HG02885 (cell line): ENCODE data around the gene XYLT1.
A peak's percentile ranks its signal among the peaks of the same experiment; 100 is the strongest.
"Not testable (repeated sequence)": the region's sequence is repeated elsewhere in the genome, so short reads cannot be mapped to it uniquely, and the experiment has no call there.

Experiments used
- ATAC-seq: cut with Tn5 transposase; IDR thresholded peaks from one replicate; pipeline ENCODE4 v1.9.1; 2021; ENCODE audit warnings: mild to moderate bottlenecking; ENCODE audit not compliant: unreplicated experiment, poor library complexity

XYLT1 gene

DNA sequence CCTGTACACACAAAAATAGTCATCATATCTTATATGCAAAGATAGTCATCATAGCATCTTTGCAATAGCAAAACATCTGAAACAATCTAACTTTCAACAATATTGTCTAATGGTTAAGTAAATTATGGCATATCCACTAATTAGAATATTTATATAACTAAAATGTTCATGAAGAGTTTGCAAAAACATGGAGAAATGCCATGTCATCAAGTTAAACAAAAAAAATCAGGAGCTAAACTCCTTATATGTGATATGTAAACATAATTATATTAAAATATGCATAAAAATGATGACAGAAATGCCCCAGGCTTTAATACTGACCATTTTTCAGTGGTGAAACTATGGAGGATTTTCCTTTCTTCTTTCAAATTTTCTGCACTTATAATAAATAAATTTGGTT is 22.3 kb upstream of the XYLT1 start:
- ATAC-seq: no peak

DNA sequence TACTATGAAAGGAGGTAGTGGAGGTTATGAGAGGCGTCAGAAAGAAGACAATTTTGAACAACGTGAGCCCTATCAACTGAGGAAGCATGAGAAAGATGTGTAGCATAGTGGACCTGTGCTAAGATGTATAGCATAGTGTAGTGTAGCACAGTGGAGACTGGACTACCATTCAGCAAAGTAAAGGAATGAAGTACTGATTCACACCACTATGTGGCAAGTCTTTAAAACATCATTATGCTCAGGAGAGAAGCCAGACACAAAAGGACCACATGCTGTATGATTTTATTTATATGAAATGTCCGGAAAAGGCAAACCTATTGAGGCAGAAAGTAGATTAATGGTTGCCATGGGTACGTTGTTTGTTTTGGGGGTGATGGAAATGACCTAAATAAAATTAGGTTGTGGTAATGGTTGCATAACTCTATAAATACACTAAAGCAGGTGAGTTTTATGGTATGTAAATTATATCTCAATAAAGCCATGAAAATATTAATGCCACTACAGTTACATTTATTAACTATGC is 20.4 kb upstream of the XYLT1 start:
- ATAC-seq: no peak

DNA sequence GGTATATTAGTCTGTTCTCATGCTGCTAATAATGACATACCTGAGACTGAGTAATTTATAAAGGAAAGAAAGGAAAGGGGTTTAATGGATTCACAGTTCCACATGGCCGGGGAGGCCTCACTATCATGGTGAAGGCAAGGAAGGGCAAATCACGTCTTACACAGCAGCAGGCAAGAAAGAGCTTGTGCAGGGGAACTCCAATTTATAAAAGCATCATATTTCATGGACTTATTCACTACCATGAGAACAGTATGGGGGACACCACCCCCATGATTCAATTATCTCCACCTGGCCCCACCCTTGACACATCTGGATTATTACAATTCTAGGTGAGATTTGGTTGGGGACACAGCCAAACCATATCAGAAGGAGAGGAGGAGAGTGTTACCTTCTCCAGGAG is 17.7 kb upstream of the XYLT1 start:
- ATAC-seq: no peak

DNA sequence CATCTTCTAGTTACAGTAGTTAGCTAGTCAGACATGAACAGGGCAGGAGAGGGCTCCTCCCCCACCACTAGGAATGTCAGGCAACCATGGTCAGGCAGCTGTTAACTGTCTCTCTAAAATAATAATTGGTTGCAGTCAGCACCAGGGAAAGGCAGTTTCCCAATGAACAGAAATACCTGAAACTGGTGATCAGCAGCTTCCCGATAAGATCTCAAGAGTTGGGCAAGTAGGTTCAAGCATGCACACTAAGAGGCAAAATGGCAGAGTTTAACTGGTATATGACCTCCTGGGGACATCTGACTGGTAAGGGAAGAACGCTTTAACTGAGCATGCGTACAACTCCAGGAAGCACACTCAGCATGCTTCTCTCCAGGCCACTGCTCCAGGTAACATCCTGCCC is 12.6 kb upstream of the XYLT1 start:
- no peak for ATAC-seq

DNA sequence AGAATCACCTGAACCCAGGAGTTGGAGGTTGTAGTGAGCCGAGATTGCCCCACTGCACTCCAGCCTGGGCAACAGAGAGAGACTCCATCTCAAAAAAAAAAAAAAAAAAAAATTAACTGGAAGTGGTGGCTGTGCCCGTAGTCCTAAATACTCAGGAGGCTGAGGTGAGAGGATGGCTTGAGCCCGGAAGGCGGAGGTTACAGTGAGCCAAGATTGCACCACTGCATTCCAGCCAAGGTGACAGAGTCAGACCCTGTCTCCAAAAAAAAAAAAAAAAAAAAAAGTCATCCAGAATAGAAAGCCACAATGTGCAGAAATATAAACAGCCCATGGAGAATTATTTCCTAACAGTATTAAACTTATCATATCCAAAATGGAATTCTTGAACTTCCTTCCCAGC is 11.6 kb upstream of the XYLT1 start:
- not testable (repeated sequence) for ATAC-seq

DNA sequence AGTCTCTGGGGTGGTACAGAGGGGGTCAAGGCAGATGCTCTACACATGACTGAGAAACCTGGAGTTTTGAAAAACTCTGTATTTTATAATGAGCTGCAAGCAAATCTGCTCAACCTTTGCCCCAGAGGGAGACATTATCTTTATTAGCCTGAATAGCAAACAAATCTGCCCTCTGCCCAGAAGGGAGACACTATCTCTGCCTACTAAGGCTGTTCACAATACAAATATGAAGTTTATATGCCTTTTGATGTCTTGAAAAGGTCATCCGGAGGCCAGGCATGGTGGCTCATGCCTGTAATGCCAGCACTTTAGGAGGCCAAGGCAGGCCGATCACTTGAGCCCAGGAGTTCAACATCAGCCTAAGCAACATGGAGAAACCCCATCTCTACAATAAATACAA is 11.0 kb upstream of the XYLT1 start:
- no peak for ATAC-seq

DNA sequence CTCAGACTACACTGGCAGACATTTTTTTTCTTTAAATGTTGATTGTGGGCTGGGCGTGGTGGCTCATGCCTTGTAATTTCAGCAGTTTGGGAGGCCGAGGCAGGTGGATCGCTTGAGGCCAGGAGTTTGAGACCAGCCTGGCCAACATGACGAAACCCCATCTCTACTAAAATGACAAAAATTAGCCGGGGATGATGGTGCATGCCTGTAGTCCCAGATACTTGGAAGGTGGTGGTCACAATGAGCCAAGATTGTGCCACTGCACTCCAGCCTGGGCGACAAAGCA is 6.4 kb upstream of the XYLT1 start:
- ATAC-seq: not testable (repeated sequence)

DNA sequence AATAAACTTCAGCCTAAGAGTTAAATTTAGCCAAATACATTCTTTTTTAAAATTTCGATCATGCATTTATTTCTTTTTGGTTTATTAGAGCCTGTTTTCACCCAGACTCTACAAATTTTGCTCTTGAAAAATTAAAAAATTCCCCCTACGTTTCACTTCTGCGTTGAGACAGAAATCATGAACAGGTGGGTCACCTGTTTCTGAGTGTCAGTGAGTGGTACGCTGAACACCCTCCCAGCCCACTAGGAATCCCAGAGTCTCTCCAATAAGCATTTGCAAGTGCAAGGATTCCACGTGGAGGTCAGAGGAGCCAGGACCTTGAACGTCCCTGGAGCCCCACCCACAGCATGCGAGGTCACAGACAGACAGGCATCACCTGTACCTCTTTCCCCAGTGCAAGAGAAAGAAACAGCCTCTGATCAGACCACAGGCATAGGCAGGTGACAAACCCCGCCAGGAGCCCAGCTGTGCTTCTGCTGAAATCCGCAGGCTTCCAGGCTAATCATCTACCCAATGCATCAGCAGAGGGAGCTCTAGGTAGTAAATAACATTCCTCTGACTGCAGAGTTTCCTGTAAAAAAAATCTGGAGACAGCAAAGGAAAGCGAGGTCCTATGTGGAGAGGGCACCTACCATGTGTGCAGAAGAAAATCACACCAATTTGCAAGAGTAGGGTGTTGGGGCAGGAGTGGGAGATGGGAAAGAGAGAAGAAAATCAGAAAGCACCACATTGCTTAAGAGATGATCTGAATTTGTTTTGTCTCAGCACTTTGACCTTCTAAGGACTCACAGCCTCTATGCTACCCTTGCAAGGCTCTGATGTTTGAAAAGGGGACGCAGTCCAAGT is 5.9 kb upstream of the XYLT1 start:
- peak; percentile 65 for ATAC-seq

DNA sequence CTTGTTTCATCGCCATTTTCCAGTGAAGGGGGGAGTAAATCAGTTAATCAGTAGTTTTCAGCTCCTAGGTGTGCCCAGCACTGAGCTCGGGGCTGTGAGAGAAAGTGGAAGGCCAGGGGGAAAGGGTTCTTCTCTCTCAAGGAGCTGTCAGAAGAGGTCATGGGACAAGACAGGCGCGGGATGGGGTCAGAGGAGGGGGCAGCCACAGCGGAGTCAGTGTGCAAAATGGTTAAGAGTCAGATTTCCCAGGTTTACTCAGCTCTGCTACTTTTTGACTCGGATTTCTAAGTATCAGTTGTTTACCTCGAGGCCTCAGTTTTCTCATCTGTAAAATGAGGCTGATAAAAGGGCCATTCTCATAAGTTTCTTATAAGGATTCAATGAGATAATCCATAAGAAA is 4.3 kb upstream of the XYLT1 start:
- ATAC-seq: no peak

DNA sequence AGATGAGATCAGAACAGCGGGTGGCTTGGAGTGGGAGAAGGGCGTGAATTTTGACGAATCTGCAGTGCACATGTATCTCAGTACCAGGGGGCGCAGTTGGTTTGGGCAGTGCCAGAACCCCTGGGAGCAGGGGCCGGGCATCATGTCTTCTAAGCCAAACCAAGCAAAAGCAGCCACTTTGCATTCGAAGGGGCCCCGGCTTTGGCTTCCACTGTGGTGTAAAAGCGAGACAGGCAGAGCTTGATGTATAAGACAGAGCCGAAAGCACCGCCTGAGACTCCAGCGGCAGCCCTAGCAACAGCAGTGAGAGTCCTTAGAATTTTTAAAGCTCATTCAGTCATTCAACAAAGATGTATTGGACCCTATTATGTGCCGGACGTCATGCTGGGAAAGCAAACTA is 3.8 kb upstream of the XYLT1 start:
- ATAC-seq: no peak

DNA sequence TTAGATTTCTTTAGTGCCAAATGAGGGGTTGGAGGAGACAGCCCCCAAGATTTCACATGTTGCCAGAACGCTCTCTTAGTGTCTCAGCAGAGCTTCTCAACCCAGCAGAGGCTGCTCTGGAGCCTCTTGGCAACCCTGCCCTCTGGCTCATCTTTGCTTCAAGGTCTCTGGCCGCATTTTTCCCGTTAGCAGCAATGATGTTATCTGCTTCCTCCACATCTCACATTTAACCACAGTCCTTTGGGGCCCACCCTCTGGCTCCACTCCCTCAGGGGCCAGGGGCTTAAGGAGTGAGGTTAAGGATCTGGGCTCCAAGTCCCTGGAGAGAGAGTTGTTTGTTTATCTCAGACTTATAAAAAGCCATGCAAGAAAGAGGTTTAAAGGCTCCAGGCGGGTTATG is 3.3 kb upstream of the XYLT1 start:
- ATAC-seq: no peak

DNA sequence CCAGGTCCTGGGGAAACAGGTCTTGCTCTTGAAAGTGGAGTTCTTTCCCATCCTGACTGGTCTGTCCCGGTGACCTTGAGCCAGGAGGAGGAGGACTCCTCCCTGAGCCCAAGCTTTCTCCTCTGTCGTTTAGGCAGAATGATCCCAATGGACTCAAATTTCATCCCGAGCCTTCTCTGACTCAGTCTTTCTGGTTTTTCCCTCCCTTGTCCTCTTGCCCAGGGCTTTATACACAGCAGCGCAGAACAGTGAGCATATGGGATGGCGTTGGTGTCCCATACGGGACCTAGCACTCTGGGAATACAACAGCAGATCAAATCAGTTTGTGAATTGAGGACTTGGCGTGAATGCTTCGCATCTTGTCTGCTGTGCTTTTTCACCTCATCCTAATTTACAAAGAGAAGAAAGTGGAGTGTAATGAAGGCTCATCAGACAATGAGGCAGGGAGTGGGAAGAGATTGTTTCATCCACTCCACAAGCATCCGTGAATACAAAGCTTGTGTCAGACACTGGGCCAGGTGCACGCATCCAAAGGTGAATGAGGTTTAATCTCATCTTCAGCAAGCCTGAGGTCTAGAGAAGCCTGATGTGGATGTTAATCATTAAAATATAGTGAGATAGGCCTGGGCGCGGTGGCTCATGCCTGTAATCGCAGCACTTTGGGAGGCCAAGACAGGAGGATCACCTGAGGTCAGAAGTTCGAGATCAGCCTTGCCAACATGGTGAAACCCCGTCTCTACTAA is 1.1 kb upstream of the XYLT1 start:
- no peak for ATAC-seq

DNA sequence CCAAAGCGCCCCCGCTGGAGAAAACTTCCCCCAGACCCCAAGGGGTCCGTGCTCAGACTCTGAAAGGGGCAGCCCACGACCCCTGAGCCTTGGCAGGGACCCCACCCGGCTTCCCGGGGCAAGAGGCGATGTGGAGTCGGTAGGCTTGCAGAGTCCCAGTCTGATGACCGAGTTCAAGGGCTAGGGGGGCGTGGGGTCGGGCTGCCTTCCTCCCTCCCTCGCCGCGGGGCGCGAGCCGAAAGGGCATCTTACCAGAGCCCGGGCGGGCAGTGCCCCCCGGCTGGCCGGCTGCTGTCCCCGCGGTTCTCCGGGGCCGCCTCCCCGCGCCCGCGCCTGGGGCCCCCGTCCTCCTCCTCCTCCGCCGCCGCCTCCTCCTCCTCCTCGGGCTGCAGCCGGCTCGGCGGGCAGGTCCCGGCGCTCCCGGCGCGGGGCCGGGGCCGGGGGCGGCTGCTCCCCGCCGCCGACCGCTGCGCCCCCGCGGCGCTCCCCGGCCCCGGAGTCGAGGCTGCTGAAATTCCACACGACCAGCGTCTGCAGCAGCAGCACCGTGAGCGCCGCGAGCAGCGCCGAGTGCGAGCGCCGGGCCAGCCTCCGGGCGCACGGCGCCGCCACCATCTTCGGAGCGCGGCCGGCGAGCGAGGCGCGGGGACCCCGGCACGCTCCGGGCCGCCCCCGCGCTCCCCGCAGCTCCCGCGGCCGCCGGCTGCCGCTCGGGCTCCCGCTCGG is 415 bp downstream of the XYLT1 start:
- ATAC-seq: no peak

DNA sequence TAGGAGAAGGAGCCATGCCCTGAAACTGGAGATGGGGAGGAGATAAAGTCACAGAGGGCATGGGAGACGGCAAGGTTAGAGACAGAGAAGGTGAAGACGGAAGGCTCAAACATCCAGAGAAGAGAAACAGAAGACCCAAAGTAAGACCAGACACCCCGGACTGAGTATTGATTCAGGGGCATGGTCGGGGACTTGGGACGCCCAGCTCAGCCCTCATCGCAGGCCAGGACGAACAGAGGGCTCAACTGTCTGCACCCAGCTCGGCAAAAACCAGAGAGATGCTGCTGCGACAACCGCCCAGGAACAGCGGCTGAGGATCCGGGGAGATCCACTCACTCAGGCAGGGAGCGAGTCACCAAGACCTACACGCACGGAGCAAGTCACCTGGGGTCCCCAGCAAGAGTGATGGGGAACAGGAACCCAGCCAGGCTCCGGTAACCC is 999 bp downstream of the XYLT1 start:
- ATAC-seq: no peak

DNA sequence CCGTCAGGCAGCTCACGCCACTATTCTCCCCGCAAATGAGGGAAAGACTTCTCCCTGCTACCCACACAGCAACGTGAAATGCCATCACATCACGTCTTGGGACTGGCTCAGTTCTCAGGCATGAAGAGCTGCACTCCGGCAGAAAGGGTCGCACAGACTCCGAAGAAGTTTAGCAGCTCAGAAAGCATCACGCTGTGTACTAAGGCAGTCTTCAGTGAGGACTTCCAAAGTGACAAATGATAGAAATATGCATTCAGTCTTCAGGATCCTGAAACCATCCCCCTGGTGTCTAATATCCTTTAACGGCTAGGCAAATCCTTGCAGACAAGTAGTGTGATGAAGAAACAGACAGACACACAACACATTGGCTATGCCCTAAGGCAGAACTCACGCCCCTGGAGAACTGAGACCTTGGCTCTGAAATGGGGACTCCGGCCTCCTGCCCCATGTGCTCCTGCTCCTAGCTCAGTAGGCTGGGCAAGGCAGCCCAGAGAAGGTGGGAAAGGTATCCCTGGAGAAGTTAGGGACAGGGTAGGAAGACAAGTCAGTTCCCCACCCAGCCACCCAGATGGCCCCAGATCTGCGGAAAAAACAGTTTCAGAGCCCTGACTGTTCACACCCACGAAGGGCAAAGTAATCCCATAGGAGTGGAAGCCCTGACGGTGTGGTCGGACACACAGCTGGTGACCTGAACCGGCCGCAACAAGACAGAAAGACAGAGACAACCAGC is 1.6 kb downstream of the XYLT1 start:
- no peak for ATAC-seq

DNA sequence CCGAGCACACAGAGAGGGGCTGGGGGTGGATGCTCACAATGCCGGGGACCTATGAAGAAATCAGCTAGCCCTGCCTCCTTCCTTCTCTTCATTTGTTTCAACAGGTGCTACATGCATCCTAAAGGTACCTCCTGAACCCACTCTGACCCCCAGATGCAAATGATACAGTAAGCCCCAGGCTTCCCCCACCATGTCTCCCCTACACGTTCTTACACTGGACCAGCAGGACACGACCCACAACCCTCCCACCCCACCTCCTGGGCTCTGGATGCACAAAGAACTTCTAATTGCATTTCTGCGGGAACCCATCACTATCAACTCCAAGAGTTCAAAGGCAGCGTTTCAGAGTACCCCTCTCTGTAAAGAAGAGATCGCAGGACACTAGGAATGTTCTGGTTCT is 2.1 kb downstream of the XYLT1 start:
- no peak for ATAC-seq

DNA sequence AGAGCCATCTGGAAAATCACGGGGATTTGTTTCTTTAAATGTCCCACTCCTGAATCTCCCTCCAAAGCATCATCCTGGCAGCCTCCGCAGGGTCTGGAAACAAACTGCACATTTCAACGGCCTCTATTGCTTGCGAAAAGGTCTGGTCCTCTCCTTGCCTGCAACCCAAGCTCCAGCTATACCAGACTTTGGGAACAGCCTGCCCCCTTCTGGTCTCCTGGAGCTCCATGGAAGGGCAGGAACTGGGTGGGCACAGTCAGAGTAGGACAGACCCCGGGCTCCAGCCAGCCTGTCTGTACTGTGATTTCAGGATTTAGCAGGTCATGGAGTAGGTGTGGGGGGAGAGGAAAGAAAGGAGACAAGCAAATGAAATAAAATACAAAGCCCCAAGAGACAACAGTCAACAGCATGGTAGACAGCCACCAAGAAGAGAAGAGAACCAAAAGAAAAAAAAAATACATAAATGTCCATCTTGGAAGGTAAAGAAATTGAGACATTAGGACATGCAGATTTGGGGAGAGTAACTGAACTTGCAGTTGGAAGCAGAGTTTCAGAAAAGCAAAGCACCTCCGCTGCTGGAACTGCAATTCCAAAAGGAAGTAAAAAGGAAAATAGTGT is 2.7 kb downstream of the XYLT1 start:
- ATAC-seq: no peak

DNA sequence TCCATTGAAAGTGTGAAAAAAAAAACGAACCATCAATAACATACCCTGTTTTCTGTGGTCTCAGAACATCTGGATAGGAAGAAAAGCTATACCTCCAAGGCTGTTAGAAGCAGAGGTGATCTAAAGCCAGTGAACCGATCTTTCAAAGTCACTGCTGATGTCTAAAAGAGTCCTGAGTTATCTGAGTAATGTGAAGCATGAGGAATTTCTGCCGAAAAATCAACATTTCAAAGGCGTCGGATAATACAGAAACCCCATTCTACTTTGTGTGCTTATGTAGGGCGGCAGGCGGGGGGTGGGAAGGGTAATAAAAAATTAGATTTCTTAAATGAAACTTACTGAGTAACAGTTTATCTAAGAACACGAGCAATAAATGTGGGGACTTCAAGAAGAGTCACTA is 3.9 kb downstream of the XYLT1 start:
- ATAC-seq: no peak

DNA sequence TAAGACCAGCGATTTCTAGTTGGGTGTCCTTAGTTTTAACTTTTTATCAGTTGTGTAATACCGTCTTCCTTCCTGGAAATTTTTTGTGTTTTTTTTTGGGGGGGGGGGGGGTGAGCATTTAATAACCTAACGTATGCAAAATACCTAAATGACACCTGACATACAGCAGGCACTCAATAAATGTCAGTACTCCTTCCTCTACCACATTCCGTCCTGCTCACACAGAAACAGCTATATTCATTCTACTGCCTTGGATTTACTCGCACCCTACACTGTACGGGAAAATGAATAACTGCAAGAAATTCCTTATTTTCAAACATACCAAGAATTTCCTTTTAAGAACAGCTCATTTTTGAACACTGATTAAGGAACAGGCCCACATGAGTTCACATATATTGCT is 5.3 kb downstream of the XYLT1 start:
- ATAC-seq: no peak

DNA sequence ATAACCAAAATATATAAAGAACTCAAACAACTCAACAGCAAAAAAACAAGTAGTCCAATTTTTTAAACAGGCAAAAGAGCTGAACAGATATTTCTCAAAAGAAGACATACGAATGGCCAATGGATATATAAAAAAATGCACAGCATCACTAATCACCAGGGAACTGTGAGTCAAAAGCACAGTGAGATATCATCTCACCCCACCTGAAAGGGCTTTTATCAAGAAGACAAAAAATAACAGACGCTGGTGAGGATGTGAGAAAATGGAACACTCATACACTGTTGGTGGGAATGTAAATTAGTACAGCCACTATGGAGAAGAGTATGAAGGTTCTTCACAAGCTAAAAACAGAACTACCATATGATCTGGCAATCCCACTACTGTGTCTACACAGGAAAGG is 7.4 kb downstream of the XYLT1 start:
- no peak for ATAC-seq
